ENCODE data around the gene ZNF23.

GRCh38 chr16:71425746-71426068, 36.3 kb downstream of the ZNF23 start:
- TF ChIP-seq CTCF (IDR thresholded peaks at IDR 0.05; ENCODE audit: low read depth, low read length, missing input control) (no peak), REST (IDR thresholded peaks at IDR 0.05) (no peak), ZBTB33 (IDR thresholded peaks at IDR 0.05) (no peak), HNF4A (conservative IDR thresholded peaks at IDR 0.05) (no peak), JUND (IDR thresholded peaks at IDR 0.05) (no peak), TAF1 (conservative IDR thresholded peaks at IDR 0.05) (no peak), GABPA (IDR thresholded peaks at IDR 0.05 in 1 of 2, conservative IDR thresholded peaks at IDR 0.05 in 1 of 2) (no peak), MAX (IDR thresholded peaks at IDR 0.05) (no peak)
